NCI-H1436 treated with DMSO at 0.1 percent for 48 hours (cell line): ENCODE results near the gene PIP5K1B.

Experiments used
- DNase-seq: peaks from one replicate; lab custom pipeline; 2025; lab: John Stamatoyannopoulos, UW

Gene PIP5K1B

DNA sequence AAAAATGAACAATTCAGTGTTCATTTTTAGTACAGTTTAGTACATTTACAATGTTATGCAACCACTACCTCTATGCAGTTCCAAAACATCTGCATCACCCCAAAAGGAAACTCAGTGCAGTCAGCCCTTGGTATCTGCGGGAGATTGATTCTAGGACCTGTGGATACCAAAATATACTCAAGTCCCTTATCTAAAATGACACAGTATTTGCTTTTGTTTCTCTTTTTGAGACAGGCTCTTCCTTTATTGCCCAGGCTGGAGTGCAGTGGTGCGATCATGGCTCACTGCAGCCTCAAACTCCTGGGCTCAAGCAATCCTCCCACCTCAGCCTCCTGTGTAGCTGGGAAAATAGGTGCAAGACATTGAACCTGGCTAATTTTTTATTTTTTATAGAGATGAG is 114.0 kb downstream of the PIP5K1B start:
- DNase-seq, result no peak

DNA sequence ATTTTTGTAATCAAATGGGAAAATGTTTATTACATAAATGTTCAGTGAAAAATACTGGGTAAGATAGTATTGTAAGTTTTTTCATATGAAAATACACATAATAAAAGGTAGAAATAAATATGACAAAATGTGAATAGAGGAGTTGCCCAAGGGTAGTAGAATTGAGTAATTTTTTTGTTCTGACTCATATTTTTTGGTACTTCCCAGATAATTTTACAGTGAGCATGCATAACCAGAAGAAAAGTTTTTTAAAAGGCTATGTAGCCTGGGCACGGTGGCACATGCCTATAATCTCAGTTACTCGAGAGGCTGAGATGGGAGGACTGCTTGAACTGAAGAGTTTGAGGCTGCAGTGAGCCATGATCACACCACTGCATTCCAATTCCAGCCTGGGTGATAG is 116.9 kb downstream of the PIP5K1B start:
- no peak for DNase-seq

DNA sequence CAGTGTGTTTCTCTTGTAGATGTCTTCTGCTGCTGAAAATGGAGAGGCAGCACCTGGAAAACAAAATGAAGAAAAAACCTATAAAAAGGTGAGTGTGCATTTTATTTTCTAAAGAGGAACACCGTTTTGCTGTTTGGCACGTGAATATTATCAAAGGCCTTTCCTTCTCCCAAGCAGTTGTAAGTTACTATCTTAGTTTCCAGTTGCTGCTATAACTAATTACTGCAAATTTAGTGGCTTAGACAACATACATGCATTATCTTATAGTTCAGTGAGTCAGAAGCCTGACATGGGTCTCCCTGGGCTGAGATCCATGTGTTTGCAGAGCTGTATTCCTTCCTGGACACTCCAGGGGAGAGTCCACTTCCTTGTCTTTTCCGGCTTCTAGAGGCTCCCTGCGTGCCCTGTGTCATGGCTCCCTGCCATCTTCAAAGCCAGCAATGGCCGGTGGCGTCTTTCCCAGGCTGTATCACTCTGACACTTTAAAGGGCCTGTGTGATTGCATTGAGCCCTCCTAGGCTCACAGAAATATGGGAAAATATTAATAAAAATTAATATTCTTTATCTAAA is 117.6 kb downstream of the PIP5K1B start:
- DNase-seq, result no peak

DNA sequence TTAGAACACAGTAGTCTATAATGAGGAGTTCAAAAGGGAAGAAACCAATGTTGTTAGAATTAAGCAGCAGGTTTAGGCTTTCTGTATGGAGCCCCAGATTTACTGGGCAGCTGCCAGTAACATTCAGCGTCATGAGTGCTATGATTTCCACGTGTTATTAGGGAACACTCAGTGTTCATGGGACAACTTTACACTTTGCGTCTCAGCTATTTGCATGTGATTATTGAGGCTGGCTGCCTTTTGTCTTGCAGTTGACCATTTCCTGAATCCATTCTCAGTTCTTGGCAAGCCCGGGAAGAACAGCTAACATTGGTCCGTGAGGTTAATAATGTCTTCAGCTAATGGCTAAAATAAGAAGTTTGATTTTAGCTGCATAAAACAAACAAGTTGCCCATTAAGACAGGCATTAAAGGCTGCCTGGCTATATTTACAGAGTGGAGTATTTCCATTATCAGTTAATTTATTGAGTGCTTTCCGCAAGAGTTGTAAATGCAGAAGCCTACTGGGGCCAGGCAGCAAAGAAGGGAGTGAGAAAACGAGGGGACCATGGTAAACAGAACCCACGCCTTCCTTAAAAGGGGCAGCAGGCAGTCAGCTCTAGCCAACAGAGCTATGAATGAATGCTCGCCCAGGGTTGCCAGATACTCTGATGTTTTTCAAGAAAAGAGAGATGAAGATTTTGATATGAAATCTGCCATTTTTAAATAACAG is 120.9 kb downstream of the PIP5K1B start:
- DNase-seq, result no peak

DNA sequence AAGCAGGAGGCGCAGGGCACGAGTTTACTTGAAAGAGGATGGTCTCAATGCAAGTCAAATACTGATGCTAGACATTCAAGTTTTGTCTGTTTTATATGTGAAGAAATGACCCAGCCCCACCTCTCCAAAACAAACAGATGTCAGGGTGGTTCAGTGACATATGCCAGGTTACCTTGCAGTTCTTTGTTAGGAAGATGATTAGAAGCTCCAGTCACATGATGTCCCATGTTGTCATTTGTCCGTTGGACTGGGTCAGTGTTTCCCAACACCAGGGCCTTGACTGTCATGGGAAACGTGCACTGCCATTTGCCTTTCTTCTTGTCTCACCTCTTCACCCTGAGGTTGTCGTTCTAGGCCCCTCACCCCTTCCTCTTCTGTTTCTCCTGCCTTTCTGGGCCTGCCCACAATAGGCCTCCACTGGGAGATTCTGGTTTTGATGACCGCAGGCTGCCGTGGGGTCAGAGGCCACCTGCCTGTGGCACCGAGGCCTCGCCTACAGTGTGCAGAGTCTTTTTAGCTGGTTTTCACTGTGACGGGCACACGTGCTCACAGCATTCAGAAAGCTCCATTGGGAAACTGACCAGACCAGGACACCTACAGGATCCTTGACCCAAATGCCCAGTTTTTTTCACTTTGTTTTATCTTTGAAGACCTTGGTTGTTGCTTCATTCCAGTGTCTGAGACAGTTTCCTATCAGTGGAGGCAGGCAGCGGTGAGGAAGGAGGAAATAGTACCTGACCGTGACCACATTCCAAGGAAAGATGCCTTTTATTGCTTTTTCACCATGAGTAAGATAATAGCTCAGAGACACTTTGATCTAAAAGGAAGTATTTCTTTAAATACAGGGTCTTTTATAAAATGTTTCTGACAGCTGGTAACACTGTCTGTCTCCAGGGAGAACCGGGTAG is 123.1 kb downstream of the PIP5K1B start:
- no peak for DNase-seq

DNA sequence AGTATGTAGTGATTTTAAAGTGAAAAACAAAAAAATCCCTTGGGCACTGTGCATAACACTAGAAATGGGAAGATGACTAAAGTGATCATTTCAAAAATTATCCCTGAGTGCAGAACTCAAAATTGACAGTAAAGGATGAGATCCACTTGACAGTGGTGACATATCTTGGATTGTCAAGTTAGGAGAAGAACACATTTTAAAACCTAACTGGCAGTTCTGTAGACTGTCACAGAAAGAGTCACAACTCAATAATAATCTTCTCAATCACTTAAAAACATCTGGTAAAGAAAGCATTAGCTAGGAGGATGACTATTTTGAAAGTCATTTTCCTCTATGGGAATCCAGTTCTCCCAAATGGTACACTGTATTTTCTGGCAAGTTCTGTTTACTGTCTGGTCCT is 127.1 kb downstream of the PIP5K1B start:
- no peak for DNase-seq

DNA sequence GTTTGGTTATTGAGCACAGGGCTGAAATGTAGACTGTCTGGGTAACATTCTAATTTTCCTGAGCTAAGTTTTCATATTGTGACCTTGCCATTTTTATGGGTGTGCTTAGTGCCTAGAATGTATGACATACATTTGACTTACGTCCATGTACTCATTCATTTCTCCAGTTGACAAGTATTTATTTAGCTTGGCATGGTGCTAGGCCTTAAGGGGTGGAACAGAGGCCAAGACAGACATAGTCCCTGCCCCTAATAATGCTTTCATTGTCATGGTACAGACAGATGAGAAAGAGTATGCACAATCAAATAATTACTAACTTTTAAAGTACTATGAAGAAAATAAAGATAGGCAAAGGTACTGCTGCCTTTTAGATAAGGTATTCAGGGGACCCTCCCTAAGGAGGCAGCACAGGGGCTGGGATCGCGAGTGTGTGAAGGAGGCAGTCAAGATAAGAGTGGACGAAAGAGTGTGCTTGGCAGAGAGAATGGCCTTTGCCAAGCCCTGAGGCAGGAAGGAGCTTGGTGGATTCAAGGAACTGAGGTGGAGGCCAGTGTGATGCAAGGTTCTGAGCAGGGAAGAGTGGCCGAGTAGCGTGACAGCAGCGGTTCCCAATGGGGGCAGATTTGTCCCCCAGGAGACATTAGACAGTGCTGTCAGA is 128.0 kb downstream of the PIP5K1B start:
- no peak for DNase-seq

DNA sequence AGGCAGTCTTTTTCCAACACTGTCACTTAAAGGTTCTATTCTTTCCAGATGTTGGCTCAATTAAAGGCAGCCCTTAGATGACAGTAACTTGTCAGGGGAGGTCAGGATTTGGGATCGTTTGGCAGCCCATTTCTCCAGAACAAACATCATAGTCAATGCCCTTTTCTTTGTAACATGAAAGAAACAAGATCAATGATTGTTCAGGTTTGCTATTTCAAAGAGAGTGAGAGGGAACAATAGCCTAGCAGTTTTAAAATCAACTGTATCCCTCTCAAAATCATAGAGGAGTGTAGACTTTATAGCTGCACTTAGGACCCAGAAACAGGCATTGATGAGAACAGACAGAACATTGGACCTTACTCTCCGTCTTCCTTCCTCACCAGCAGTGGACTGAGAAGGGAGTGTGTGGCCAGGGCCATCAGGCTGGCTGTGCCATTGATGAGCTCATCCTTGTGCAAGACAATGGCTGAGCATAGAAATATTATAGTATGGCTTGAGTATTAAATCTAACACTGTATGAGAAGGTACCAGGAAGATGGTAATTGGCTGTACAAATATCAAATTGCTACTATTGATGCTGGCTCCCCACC is 130.0 kb downstream of the PIP5K1B start:
- no peak for DNase-seq

DNA sequence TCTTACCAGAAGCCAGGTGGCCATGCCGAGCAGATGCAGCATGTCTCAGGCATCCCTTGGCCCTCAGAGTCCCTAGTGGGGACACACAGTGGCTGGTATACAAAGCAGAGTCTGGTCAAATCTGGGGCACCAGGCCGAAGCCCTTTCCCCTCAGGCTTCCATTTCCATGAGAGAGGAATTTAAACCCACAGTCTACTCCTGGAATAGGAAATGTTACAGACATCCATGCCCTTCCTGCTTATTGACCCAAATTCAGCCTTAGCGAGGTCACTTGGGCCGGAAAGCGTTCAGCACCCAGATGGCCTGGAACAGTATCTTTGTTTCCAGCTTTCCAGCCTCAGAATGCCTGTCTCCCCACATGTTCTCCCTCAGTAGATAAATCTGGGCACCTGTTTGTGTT is 131.7 kb downstream of the PIP5K1B start:
- no peak for DNase-seq

DNA sequence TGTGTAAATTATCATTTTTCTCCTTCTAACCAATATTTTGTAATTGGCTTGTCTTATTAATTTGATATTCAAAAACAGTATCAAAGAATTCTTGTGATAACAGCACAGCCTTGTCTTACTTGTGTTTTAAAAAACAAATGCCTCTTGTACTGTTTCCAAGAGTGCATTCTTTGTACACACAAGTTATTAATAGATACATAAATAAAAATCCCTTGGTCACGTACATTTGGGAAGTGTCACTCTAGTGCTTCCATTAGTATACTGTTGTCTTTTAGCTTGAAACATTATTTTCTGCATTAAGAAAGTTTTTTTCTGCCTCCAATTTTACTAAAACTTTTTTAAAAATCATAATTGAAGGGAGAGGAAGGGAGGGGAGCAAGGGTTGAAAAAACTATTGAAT is 133.2 kb downstream of the PIP5K1B start:
- no peak for DNase-seq

DNA sequence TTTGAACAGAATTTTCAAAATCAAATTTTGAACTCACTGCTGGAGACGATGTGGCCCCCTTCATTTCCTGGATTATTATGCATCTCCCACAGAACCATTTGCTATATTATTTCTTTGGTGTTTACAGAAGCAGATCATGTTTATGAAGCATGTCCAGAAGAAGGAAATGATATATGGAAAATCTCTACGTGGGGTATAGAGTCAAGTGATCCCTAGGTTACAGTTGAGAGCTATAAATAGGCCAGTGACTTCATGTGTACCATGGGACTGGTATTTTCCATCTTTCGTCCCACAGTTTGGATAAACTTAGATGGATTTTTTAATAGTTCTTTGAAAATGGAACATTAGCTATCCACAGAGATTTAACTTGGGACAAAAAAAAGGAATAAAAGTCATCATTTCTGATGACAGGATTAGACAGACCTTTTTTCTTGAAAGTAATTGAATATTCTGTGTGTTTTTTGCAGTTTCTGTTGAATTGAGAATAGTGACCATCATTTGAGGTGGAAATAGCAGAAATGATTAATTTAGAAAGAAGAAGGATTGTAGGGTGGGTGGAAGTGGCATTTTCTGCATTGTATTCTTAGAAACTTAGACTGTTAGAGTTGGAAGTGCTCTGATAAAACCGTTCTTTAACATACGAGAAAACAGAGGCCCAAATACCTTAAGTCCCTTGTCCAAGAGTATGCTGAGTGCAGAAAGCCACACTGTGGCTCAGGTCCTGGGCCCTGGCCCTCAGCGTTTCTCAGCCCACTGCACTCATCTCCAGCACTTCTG is 136.4 kb downstream of the PIP5K1B start:
- DNase-seq, result no peak

DNA sequence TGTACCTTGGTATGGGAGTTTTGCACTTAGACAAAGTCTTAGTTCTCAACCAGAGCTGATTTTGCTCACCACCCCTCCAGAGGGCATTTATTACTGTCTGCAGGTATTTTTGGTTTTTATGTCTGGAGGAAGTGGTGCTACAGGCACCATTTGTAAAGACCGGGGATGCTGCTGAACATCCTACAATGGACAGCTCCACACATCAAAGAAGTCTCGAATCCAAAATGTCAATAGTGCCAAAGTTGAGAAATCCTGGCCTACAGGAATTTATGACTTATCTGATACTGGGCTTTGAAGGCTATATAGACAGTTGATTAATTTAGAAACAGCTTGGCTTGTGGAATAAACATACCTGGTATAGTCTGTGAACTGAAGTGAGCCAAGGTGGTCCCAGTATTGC is 137.5 kb downstream of the PIP5K1B start:
- no peak for DNase-seq

DNA sequence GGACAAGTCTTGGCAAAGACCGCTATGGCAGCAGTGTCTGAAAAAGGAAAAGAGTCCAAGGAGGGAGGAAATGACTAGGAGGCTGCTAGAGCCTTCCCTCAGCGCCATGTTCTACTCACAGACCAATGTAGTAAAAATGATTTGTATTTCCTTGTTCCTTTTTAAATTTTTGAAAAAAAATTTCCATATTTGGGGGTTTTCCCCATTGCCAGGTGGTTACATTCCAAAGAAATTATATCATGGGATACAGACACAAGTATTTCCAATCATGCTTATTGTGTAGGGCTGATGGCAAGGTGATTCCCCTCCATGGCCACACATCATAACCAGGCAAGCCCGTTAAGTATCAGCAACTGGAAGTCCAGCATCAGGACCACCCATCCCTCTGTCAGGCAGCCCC is 138.2 kb downstream of the PIP5K1B start:
- DNase-seq, result no peak

DNA sequence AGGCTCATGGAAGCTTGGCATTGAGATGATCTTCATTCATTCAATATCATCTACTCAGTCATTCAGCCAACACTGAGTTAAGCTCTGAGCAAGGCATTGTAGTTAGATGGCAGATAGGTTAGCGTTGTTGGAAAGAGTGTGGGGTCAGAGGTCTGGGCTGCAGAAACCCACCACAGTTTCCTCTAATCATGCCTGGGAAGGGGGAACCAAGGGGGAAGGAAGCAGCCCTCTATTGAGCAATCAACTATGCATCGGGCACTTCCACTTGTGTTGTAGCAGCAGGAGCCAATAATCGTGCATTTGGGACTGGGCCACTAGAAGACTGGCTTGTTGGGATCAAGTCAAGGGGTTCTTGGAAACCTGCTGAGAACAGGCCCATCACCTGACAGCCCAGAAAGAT is 139.1 kb downstream of the PIP5K1B start:
- no peak for DNase-seq

DNA sequence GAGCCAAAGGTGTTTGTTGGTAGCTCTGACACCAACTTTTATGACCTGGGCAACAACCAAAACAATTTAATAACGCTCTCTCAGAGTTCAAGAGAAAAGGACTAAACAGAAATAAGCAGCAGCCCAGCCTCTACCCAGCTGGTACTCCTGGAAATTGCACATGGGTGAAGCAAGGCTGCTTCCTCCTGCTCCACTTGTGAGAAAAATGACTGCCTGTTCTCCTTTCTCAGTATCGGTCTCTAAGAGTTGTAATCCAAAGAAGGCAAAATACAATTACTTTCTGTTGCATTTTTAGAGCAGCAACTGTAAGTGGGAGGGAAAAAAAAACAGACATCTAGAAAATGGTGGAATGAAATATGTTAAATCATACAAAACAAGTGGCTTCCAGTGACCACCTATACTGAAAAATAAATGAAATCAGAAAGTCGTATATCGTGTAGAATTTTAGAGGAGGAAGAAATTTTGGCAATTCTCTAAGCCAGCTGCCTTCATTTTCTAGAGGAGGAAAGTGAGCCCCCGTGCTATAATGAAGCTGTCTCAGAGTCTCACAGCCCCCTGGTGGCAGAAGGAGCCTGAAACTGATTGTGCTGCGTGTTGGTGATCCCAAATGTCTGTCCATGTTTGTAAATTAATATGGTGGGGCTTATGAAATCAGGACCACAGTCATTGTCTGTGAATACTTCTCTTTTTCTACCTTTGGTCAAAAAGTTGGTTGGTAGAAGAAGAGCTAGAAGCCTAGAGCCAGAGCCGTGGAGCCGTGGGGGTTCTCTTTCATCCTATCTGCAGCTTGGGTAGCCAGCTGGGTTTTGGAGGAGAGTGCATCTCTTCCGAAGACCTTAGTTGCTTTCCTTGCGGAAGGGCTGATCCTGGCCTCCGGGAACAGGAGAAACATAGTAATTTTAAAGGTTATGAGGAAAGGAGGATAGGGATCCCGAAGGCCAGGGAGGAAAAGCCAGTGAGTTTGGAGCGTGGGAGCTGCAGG is 139.9 kb downstream of the PIP5K1B start:
- DNase-seq, result no peak

DNA sequence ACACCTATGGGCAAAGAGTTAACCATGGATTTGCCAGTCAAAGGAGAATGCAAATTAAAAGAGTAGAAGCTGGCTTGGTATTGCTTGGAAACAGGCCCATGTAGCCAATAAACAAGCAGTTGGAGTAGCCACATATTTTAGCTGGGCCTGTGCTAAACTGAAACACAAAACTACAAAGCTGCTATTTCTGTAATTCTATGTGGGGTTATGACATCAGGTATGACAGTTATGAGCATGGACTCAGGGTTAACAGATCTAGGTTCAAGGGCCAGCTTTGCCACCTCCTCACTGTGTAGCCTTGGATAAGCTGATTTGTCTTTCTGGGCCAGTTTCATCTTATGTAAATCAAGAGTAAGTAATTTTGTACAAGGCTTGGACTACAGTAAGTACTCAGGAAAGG is 142.7 kb downstream of the PIP5K1B start:
- no peak for DNase-seq

DNA sequence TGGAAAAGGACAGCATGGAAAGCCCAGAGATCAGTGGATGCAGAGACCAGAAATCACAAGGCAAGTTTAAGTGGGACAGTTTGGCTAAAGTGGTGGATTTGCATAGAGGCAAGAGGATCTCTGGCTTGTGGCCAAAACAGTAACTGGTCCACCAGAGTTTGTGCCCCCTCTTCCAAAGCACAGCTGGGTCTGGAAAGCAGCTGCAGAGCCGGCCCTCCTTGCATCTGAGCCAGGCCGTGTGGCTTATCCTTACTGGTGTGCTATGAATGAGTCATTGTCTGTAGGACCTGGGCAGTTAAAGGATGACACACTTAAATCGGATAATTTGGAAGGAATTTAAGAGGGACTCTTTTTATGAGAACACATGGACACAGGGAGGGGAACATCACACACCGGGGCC is 146.6 kb downstream of the PIP5K1B start:
- DNase-seq, result no peak

DNA sequence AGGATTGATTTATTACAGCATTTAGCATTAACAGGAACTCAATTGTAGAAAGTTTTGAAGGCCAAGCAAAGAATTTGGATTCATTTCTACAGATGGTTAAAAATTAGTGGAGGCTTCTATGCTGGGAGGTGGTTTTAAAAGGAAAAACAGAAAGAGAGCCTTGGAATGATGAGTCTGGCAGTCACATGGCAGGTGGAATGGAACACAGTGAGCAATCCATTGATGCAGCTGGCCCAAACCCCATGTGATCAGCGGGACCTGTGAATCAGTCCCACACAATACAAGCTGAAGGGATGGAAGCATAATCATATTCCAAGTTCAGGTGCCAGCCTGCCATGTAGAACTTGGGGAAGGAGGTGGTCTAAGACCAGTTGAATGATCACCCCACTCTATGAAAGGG is 147.9 kb downstream of the PIP5K1B start:
- no peak for DNase-seq

DNA sequence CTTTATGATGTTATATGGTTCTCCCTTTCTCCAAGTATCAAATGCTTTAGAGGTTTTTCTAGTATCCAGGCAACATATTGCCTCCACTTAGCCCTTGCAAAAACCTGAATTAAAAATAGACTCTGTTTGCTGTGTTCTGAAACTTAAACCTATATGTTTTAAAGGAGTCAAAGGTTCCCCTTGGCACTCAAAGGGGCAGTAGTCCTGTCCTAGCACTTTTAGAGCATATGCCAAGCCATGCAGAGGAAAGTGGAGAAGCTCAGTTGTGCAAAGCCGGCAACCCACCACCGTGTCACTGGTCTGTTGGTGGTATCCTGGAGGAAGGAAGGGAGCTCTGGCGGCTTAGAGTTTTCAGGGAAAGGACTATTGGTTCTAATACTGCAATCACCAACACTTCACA is 154.3 kb downstream of the PIP5K1B start:
- DNase-seq, result no peak

DNA sequence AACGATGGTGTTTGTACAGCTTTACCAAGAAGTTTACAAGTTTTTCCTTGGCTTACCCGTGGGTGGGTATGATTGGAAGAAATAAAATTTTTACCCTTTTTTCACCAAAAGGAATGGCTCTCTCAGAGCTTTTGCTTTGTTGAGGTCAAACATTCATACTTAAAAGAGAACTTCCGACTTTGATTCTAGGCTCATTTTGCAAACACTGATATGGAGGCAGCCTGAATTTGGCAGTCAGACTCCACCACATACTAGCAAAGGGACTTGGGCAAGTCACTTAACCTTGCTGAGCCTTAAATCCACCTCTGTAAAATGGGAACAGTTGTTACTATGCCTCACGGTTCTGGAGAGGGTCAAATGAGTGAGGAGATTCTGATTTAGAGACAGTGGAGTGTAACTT is 155.4 kb downstream of the PIP5K1B start:
- DNase-seq, result no peak
